GM18505 (cell line): ENCODE data around the gene PLEKHA6.

ENCODE experiments used
- ATAC-seq: cut with Tn5 transposase; IDR thresholded peaks from one replicate; pipeline ENCODE4 v1.9.1; 2021; ENCODE audit not compliant: unreplicated experiment
- POLR2A ChIP-seq: IDR thresholded peaks from 4 replicates; pipeline ENCODE4 v1.6.1; 2011; ENCODE audit warnings: borderline replicate concordance; ENCODE audit not compliant: insufficient read depth, insufficient read length; ENCODE audit errors: extremely low read depth

PLEKHA6 gene

DNA sequence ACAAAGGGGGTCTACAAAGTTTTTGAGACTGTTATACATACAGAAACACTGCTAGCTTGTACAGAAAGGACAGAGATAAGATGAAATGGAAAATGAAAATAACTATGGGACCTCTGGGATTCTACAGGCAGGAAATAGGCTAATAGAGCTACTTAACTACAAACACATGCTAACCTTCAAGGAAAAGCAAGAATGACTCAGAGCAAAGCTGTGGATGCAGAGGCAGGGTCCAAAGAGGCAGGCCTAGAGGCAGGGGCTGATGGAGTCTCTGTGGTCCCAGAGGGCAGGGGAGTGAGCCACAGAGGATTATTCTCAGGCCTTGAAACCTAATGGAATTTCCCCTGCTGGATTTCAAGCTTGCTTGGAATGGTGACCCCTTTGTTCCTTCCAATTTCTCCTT, 127.2 kb downstream of the PLEKHA6 start:
- ATAC-seq = no peak
- no peak for TF ChIP-seq POLR2A

DNA sequence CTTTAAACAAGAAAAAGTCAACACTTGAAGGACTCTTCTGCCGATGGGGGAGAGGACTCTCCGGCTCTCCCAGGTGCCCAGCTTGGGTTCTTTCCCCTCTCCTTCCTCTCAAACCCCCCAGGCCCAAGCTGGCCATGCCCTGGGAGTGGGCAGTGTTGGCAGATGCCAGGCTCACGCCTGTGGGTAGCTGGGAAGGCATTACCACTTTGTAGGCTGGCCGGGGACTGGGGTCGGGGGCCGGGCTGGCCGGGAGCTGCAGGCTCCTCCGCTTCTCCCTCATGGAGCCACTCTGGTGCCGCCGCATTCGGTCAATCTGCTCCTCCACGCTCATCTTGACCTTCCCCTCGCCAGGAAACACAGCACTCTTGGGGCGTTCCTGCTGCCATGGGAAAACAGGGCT, 129.5 kb downstream of the PLEKHA6 start:
- ATAC-seq = no peak
- TF ChIP-seq POLR2A = no peak

DNA sequence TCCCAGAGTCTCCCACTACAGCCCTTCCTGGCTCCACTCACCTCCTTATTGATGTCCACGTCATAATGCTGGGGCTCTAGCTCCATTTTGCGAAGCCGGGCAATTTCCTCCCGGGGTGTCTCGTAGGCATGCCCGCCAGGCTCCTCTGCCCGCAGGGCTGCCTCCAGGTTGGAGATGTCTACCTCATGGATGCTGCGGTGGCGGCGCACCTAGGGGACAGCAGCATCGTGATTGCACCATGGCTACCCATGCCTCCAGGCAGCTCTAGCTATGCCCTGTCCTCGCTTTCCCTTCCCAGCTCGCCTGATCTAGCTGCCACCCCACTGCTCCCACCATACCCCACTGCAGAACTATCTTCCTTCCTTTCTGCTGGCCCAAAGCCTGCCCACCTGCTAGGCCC, 130.8 kb downstream of the PLEKHA6 start:
- ATAC-seq = no peak
- no peak for TF ChIP-seq POLR2A

DNA sequence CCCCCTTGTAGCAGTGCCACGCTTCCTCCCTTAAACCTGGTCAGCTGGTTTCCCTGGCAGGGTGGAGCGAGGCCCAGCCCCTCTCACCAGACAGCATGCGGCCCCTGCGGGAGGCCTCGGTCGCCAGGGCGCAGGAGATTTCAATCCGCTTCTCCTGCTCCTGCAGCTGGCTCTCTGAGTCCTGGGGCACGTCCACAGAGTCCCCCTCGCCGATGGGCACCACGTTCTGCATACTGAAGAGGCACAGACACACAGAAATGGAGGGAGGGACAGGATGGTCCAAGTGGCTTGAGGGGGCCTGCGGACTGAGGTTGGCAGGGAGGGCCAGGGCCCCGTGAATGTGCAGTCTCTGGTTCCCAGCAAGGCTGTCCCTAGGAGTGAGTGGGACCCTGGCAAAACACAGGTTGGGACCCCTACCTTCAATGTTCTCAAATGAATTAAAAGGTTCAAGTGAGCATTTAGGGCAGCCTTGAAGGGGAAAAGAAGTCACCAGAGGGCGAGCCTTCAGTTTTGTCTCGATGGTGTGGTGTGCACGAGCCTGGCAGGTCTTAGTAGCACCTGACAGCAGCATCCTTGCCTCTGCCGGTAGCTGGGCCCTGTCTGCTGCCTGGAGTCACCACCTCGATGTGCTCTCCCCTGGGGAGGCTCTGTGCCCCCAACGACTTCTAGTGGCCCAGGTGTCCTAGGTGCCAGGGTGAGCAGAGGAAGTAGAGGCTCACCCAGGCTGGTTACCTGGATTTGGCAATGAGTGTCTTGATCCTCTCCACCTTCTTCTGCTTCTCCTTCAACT, 131.5 kb downstream of the PLEKHA6 start:
- no peak for ATAC-seq
- TF ChIP-seq POLR2A = no peak

DNA sequence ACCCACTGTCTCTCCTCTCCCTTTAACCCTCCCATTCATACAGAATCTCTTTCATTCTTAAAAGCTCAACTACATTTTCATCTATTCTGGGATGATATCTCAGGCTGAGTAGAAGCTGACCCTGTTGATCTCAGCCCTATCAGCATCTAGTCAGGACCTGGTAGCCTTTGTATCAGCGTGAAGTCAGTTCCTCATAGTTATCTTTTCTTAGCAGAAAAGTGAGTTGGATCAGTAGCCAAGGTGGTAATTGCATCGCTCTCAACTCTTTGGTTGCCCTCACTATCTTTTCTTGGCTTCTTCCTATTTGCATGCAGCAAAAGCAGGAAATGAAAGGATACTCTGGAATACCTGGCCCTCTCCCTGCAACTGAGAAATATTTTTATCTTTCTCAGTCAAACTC, 132.4 kb downstream of the PLEKHA6 start:
- ATAC-seq = no peak
- TF ChIP-seq POLR2A = no peak

DNA sequence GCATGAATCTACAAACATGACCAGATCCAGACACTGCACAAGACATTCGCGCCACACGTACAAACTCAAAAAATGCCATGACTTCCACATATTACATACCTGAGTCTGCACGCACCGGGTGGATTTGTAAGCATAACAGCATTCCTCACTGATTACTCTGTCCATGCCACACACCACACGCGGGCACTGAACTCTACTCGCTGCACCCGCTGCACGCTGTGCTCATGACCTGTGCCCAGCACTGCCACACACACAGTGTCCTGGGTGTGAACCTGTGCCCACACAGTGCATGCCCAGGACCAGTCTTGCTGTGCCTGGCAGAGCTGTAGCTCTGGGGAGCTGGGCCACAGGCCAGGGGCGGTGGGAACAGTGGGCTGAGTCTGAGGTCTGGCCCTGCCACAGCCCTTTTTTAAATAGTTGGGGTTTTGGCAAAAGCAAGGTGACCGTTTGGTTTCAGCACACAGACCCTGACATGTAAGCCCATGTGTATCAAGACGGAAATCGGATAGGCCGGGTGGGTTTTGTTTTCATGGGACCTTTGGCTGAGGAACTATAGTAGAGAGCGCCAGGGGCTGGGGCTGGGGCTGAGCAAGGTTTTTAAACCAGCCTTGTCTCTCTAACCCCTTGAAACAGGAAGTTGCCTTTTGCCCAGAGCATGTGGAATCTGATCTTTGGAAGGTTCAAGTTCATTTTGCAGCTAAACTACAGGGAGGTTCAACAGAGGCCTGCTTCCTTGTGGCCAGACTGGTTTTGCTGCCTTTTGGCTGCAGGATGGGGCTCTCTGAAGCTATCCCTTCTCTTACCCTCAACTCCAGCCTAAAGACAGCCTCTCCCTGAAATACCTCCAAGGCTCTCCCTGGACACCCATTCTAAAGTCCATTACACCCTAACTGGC, 133.6 kb downstream of the PLEKHA6 start:
- no peak for TF ChIP-seq POLR2A
- ATAC-seq = no peak

DNA sequence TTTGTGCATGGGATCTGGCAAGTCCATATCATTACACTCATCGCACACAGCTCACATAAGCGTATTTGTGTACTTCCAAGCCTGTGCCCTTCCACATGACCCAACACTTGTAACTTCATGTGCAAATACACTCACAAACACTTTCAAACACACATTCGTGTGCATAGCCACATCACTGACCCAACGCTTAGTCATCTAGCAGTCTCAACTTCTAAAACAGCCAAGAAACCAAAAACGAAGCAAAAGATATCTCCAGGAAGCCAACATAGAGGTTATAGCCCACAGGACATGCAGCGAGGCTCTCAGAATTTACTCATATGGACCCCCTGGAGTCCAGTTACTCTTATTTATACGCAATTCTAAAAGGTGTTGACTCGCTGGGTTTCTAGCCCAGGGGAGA, 135.1 kb downstream of the PLEKHA6 start:
- no peak for TF ChIP-seq POLR2A
- ATAC-seq = no peak

DNA sequence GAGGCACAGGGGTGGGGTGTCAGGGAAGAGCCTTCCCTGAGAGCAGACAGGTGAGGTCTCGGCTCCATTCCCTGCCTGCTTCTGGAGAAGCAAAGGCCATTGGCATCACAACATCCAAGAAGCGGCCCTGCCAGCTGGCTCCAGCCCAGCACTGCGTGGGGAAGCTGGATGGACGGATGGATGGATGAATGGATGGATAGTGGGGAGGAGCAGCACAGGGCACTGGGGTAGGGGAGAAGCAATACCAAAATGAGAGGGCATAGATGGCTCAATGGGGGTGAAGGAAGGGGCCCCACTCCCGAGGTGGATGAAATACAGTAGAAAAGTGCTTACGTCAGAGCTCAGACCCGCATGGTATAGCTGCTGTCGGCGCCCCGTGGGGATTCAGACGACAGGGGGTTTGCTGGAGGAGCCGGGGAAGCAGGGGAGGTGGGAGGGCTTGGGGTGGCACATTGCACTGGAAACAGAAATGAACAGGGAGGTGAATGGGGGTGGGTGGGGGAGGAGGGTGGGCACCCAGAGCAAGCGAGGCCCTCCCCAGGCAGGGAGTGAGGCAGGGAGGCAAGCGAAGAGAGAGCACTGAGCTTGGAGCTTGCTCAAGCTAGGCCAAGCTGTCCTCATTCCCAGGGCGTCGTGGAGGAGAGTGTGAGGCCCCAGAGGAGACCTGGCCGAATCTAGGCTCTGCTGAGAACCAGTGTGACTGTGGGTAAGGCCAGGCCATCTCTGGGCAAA, 136.4 kb downstream of the PLEKHA6 start:
- TF ChIP-seq POLR2A = no peak
- ATAC-seq = no peak

DNA sequence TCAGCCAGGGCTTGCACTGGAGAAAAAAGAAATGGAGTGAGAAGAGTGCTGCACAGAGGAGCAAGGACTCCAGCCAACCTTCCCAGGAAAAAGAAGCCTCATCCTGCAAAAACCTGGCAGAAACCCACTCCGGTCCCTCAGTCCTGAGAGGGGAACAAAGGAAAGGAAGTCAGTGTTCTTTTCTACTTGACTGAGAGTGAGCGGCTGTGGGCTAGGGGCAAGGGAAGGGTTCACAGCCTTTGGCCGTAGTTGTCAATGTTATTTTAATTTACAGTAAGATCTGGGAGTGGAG, 137.0 kb downstream of the PLEKHA6 start:
- no peak for TF ChIP-seq POLR2A
- no peak for ATAC-seq

DNA sequence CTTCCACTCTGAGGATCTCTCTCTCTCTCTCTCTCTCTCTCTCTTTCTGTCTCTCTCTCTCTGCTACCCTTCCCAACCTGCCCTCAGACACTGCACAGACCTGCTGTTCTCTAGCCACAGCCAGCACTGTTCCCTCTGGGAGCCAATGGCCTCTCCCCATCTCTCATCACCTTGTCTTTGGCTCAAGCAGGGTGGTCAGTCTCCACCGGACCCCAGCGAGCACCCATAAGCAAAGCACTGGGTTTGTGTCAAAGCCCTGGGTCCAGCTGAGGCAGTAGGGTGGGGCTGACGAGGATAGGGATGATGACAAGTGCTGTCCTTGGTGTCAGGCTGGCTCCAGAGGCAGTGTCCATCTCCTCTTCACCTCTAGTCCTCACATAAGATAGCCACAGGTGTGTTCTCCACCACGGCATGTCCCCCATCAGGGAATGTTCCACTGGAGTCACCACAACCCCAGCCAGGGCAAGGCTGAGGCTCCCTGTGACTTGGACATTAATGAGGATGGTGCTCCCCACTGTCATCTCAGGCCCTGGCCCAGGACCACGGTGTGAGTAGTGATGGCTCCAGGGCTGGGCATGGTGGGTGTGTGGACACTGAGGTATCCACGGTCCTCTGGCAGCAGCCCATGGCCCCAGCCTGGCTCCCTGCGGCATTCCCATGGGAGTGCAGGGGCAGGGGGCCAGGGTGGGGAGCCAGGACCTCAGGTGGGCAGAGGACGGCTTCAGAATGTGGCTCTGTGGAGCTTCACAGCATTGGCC, 137.5 kb downstream of the PLEKHA6 start:
- no peak for TF ChIP-seq POLR2A
- ATAC-seq = no peak

DNA sequence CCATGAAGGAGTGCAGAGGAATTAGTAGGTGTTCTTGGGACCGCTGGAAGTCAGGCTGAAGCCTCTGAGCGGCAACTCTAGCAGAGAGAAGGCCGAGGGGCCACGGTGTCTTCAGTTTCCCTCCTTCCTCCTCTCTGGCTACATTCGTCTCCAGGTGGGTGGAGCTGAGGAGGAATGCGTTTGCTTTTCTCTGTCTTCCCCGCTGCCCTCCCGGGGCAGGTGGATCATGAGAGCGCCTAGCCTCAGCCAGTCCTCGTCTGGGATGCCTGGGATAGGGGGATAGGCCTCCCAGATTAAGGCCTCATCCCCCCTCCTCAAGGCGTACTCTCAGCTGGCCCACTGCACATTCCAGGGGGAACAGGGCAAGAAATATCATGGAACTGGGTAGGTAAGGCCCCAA, 138.5 kb downstream of the PLEKHA6 start:
- ATAC-seq = no peak
- no peak for TF ChIP-seq POLR2A

DNA sequence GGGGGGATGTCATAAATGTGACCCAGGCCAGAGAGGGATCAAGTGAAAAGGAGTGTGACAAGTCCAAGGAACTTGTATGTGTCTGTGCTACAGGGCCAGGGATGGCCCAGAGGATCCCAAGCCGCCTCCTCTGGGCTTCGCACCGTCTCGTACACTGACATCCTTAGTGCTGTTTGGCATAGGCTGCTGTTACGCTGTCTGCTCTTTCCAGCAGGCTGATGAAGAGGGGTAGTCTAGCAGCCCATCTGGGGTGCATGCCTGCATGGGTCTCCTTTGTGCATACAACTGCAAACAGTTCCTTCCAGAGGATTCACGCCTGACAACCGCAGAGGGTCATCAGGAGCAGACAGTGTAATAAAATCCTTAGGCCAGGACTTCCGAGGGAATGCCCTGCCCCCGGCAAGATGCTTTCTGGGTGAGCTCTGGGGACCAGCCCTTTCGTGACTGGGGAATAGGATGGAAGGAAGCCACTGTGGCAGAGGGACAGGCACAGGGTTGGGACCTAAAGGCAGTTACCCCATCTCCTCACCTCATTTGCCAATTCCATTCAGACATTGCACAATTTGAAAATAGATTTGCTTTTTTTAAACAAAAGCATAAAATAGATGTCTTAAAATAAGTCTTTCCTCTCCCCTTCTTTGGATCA, 139.6 kb downstream of the PLEKHA6 start:
- TF ChIP-seq POLR2A = no peak
- ATAC-seq = no peak
